Vagina (tissue), 2 donors: Measurements from ENCODE around the gene TEAD4.

Experiments used
- POLR2A ChIP-seq, 2 donors: fragments of 450-650 bp; IDR thresholded peaks; one replicate each; pipeline ENCODE4 v1.6.1; 2017; ENCODE audit warnings: antibody characterized with exemption in 2 of 2, mild to moderate bottlenecking in 2 of 2, moderate library complexity in 2 of 2
- TF ChIP-seq, protein P1 (sequence below), 3 experiments: fragments of 450-650 bp in 2 of 3; fragments of 200-600 bp in 1 of 3; sonication (generic) in 1 of 3; IDR thresholded peaks; one replicate each; pipeline ENCODE4 v1.5.1; 2017 to 2019; ENCODE audit warnings: antibody characterized with exemption in 3 of 3, mild to moderate bottlenecking in 2 of 3, moderate library complexity in 2 of 3

DNA sequence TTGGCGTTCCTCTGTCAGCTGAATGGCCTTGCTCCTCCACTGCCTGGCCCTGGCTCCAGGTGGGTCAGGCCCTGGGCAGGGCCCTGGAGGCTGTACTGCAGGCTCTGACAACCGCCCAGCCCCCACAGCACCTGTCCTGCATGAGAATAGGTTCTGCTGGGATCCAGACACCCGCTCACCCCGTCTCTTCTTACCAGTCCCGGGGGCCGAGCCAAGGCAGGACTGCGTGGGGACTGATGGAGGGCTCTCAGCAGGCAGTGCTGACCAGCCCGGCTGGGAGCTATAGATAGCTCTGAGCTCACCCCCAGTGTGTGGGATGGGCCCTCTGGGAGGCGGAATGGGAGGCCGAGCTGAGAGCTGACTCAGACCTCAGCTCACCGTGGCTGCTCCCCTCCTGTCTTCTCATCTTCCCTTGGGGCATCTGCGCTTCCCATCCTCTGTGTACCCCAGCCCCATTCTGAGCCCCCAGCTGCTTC is 39.6 kb downstream of the TEAD4 start:
- TF ChIP-seq, protein P1, sequence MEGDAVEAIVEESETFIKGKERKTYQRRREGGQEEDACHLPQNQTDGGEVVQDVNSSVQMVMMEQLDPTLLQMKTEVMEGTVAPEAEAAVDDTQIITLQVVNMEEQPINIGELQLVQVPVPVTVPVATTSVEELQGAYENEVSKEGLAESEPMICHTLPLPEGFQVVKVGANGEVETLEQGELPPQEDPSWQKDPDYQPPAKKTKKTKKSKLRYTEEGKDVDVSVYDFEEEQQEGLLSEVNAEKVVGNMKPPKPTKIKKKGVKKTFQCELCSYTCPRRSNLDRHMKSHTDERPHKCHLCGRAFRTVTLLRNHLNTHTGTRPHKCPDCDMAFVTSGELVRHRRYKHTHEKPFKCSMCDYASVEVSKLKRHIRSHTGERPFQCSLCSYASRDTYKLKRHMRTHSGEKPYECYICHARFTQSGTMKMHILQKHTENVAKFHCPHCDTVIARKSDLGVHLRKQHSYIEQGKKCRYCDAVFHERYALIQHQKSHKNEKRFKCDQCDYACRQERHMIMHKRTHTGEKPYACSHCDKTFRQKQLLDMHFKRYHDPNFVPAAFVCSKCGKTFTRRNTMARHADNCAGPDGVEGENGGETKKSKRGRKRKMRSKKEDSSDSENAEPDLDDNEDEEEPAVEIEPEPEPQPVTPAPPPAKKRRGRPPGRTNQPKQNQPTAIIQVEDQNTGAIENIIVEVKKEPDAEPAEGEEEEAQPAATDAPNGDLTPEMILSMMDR (IDR thresholded peaks at IDR 0.05): no peak
- no peak for TF ChIP-seq POLR2A (IDR thresholded peaks at IDR 0.05)
